IMR-90 (cell line): ENCODE results near the gene WFDC8. TPM values are rescaled to one million over a fixed set of nuclear protein-coding genes. Genes with fewer than 3 reads are reported as not detected.
A peak's percentile ranks its signal among the peaks of the same experiment; 100 is the strongest.

Experiments used
- ATAC-seq: fragments of 200-7000 bp; cut with Tn5 transposase; 2 replicates; pipeline ENCODE4 v1.9.1; 2020; ENCODE audit warnings: low read depth, mild to moderate bottlenecking, moderate library complexity
- BruUV-seq: library from RNA; stranded (reverse); fragments of 400-500 nt; replicated peaks from 2 replicates; lab custom pipeline; 2021; lab: Mats Ljungman, UMichigan
- CTCF ChIA-PET: fragments of 300-600 bp; formaldehyde crosslinking; extraction: SDS; loops from one replicate; lab custom pipeline; 2021; ENCODE audit warnings: antibody characterized with exemption; lab: Yijun Ruan, JAX
- POLR2A ChIA-PET: fragments of 300-600 bp; sonication (Branson Sonifier 250); formaldehyde crosslinking; loops from one replicate; lab custom pipeline; 2022; ENCODE audit warnings: antibody characterized with exemption; ENCODE audit not compliant: unreplicated experiment; lab: Charles Lee
- DNase-seq: peaks from one replicate; pipeline ENCODE4 v3.0.0; 2013
- H2AFZ ChIP-seq: replicated peaks from 2 replicates; pipeline ENCODE3; 2013; ENCODE audit warnings: low read length, mild to moderate bottlenecking; ENCODE audit not compliant: poor library complexity
- H2AK5ac ChIP-seq: 2 replicates; pipeline ENCODE4 v1.6.1; 2013; ENCODE audit warnings: low read depth, low read length, inconsistent platforms
- H2AK9ac ChIP-seq: replicated peaks from 2 replicates; pipeline ENCODE3; 2013; ENCODE audit warnings: mild to moderate bottlenecking, low read depth, low read length, moderate library complexity; ENCODE audit not compliant: poor library complexity
- H2BK120ac ChIP-seq: 2 replicates; pipeline ENCODE4 v1.6.1; 2013; ENCODE audit warnings: low read depth, low read length, inconsistent platforms
- H2BK15ac ChIP-seq: 3 replicates; pipeline ENCODE4 v1.6.1; 2013; ENCODE audit warnings: low read depth, low read length, inconsistent platforms
- H2BK20ac ChIP-seq: 2 replicates; pipeline ENCODE4 v1.6.1; 2013; ENCODE audit warnings: low read depth, mild to moderate bottlenecking, inconsistent platforms, low read length, moderate library complexity
- H2BK5ac ChIP-seq: 2 replicates; pipeline ENCODE4 v1.6.1; 2013; ENCODE audit warnings: mild to moderate bottlenecking, low read depth, low read length, inconsistent platforms; ENCODE audit not compliant: poor library complexity, severe bottlenecking
- H3K14ac ChIP-seq: replicated peaks from 2 replicates; pipeline ENCODE4 v1.6.1; 2013; ENCODE audit warnings: low read depth, low read length, inconsistent platforms
- H3K18ac ChIP-seq: 2 replicates; pipeline ENCODE4 v1.6.1; 2013; ENCODE audit warnings: low read depth, low read length, control low read depth
- H3K23ac ChIP-seq: 2 replicates; pipeline ENCODE4 v1.6.1; 2013; ENCODE audit warnings: low read depth, low read length, inconsistent platforms
- H3K27ac ChIP-seq: 2 replicates; pipeline ENCODE4 v1.5.1; 2013; ENCODE audit warnings: mild to moderate bottlenecking, control low read depth, low read length; ENCODE audit not compliant: insufficient read depth
- H3K27me3 ChIP-seq: 2 replicates; pipeline ENCODE4 v1.6.1; 2013; ENCODE audit warnings: low read length; ENCODE audit not compliant: control insufficient read depth, insufficient read depth
- H3K36me3 ChIP-seq: 2 replicates; pipeline ENCODE4 v1.6.1; 2013; ENCODE audit warnings: low read length, mixed read lengths; ENCODE audit not compliant: control insufficient read depth, insufficient read depth
- H3K4ac ChIP-seq: 2 replicates; pipeline ENCODE4 v1.6.1; 2013; ENCODE audit warnings: low read depth, low read length, inconsistent platforms
- H3K4me1 ChIP-seq: 2 replicates; pipeline ENCODE4 v1.6.1; 2013; ENCODE audit warnings: low read length, mixed read lengths; ENCODE audit not compliant: control insufficient read depth, insufficient read depth
- H3K4me2 ChIP-seq: 2 replicates; pipeline ENCODE4 v1.6.1; 2013; ENCODE audit warnings: low read depth, mild to moderate bottlenecking, control low read depth, low read length, moderate library complexity
- H3K4me3 ChIP-seq: 2 replicates; pipeline ENCODE4 v1.5.1; 2013; ENCODE audit warnings: low read depth, mild to moderate bottlenecking, control low read depth, low read length, moderate library complexity; ENCODE audit not compliant: insufficient read depth
- H3K56ac ChIP-seq: 2 replicates; pipeline ENCODE4 v1.6.1; 2013; ENCODE audit warnings: low read length, inconsistent platforms; ENCODE audit not compliant: insufficient read depth; ENCODE audit errors: extremely low read depth
- H3K79me1 ChIP-seq, 2 experiments: 2 replicates each; pipeline ENCODE4 v1.6.1; 2013; ENCODE audit warnings: low read length in 2 of 2, inconsistent platforms in 1 of 2, low read depth in 1 of 2
- H3K9ac ChIP-seq: 2 replicates; pipeline ENCODE4 v1.6.1; 2013; ENCODE audit warnings: low read depth, low read length, control low read depth
- H3K9me1 ChIP-seq: 2 replicates; pipeline ENCODE4 v1.6.1; 2013; ENCODE audit warnings: low read length, inconsistent platforms; ENCODE audit not compliant: insufficient read depth
- H3K9me3 ChIP-seq: 2 replicates; pipeline ENCODE4 v1.6.1; 2013; ENCODE audit warnings: low read length; ENCODE audit not compliant: control insufficient read depth, insufficient read depth
- H4K20me1 ChIP-seq: 2 replicates; pipeline ENCODE4 v1.6.1; 2013; ENCODE audit warnings: low read length, inconsistent platforms; ENCODE audit not compliant: insufficient read depth
- H4K5ac ChIP-seq: 2 replicates; pipeline ENCODE4 v1.6.1; 2013; ENCODE audit warnings: mild to moderate bottlenecking, low read depth, low read length, control low read depth
- H4K8ac ChIP-seq, 2 experiments: 2 replicates each; pipeline ENCODE4 v1.6.1; 2013; ENCODE audit warnings: low read depth in 2 of 2, low read length in 2 of 2, control low read depth in 1 of 2, inconsistent platforms in 1 of 2
- H4K91ac ChIP-seq: 2 replicates; pipeline ENCODE4 v1.6.1; 2013; ENCODE audit warnings: low read depth, low read length, inconsistent platforms; ENCODE audit not compliant: insufficient read depth
- MAFK ChIP-seq: IDR thresholded peaks from 2 replicates; pipeline ENCODE4 v1.6.1; 2012; ENCODE audit warnings: low read depth, low read length, improper control_type of control experiment
- RCOR1 ChIP-seq: IDR thresholded peaks from 2 replicates; pipeline ENCODE4 v1.6.1; 2012; ENCODE audit warnings: mild to moderate bottlenecking, low read length, improper control_type of control experiment; ENCODE audit not compliant: insufficient replicate concordance
- dilution Hi-C: fragments of 300-500 bp; cut with HindIII; formaldehyde crosslinking; loops from one replicate; pipeline ENCODE4 v1.14.3; 2018; ENCODE audit warnings: low sequenced_read_pairs; ENCODE audit not compliant: unreplicated experiment
- in situ Hi-C: fragments of 300-500 bp; cut with MboI; formaldehyde crosslinking; loops from 3 replicates; pipeline ENCODE4 v1.14.3; 2019; ENCODE audit warnings: low sequenced_read_pairs, inconsistent platforms, mixed read lengths
- intact Hi-C: fragments of 100-400 bp; cut with micrococcal nuclease; formaldehyde crosslinking; loops from 2 replicates; pipeline ENCODE4 v1.10.0; 2022
- polyA plus RNA-seq, 3 experiments: library from polyadenylated mRNA; depleted of rRNA; stranded (reverse); fragments of >200 nt; gene quantifications; 2 replicates each; pipeline ENCODE4 v1.2.3, GENCODE V29; 2012; ENCODE audit warnings: low replicate concordance in 1 of 3
- total RNA-seq: library from RNA; depleted of rRNA; stranded (reverse); fragments of >200 nt; gene quantifications from 2 replicates; pipeline ENCODE4 v1.2.3, GENCODE V29; 2012

WFDC8 gene
- total and polyA plus RNA-seq, 2 of the 4 experiments (the other 2 are of a cell fraction) = not detected

DNA sequence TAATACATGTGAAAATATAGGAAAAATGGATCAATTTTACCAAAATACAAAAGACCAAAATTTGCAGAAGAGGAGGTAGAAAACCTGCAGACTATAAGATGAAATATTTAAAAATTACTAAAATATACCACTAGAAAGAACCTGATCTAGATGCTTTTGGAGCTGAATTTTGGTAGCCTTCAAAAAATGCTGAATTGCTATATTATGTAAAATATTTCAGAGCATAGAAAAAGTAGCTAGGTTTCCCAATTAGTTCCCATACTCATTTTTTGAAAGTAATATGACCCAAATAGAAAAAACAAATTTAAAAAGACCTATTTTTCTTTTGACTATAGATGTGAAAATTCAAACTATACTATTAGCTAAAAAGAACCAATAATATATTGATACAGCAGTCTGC lies 28.3 kb downstream of the WFDC8 start:
- in situ Hi-C loops = no loop called here
- no peak for ATAC-seq
- CTCF ChIA-PET = no interaction called here

More for the DNA sequence above, 28.3 kb downstream of the WFDC8 start:
- Histone ChIP-seq H3K23ac (no peak overlapping the region), H3K18ac (no peak overlapping the region), H4K5ac (no peak overlapping the region), H4K8ac (no peak overlapping the region), H2BK120ac (no peak overlapping the region), H3K27ac (no peak overlapping the region), H2AFZ (no peak overlapping the region), H3K9ac (no peak overlapping the region), H4K20me1 (no peaks in the 10 kb centered on the region), H3K4me1 (no peaks in the 10 kb centered on the region), H3K79me1 (no peaks in the 10 kb centered on the region), H2AK9ac (no peak overlapping the region), H3K56ac (no peak overlapping the region), H2BK5ac (no peak overlapping the region), H4K91ac (no peak overlapping the region), H3K9me1 (no peaks in the 10 kb centered on the region), H2BK15ac (no peak overlapping the region), H2BK20ac (no peak overlapping the region), H3K36me3 (no peaks in the 10 kb centered on the region), H3K4ac (no peak overlapping the region), H3K4me2 (no peak overlapping the region), H2AK5ac (no peak overlapping the region), H3K9me3 (no peaks in the 10 kb centered on the region), H3K14ac (no peak overlapping the region), H3K4me3 (no peak overlapping the region), H3K27me3 (peaks cover 5% of the 10 kb centered on the region)
- intact Hi-C loops (no loop called here), dilution Hi-C loops (no loop called here)
- no TSS peak for BruUV-seq
- TF ChIP-seq RCOR1 (no peak), MAFK (0 out of 2 replicates have a peak, but pooled peaks have one; percentile 17)
- DNase-seq = no peak
- POLR2A ChIA-PET = no interaction called here
